Keratinocyte (primary cell): Measurements from ENCODE around the gene TCERG1L. TPM values are rescaled to one million over a fixed set of nuclear protein-coding genes. Genes with fewer than 3 reads are reported as not detected.

Experiments
- DNase-seq: peaks from one replicate; pipeline ENCODE4 v3.0.0-alpha.2; 2011; ENCODE audit warnings: low read depth, missing footprints, low spot score
- FAIRE-seq: peaks from 2 replicates; lab custom pipeline; 2011; peaks lifted over from hg19 to GRCh38; lab: Jason Lieb, UNC
- H2AFZ ChIP-seq: 2 replicates; pipeline ENCODE4 v1.6.0; 2012; ENCODE audit warnings: low read length, control low read depth, inconsistent platforms; ENCODE audit not compliant: control insufficient read depth
- H3K27ac ChIP-seq: 2 replicates; pipeline ENCODE4 v1.5.1; 2011; ENCODE audit warnings: low read length; ENCODE audit not compliant: control insufficient read depth, insufficient read depth
- H3K27me3 ChIP-seq: 3 replicates; pipeline ENCODE4 v1.6.0; 2011; ENCODE audit warnings: low read length; ENCODE audit not compliant: control insufficient read depth, insufficient read depth; ENCODE audit errors: extremely low read depth
- H3K36me3 ChIP-seq, 2 experiments: 2 replicates in 1 of 2; 3 replicates in 1 of 2; pipeline ENCODE4 v1.5.1; 2011; ENCODE audit warnings: low read length in 2 of 2, mild to moderate bottlenecking in 1 of 2; ENCODE audit not compliant: control insufficient read depth in 2 of 2, insufficient read depth in 2 of 2; ENCODE audit errors: extremely low read depth in 1 of 2
- H3K4me1 ChIP-seq: 3 replicates; pipeline ENCODE4 v1.5.1; 2011; ENCODE audit warnings: low read length; ENCODE audit not compliant: control insufficient read depth, insufficient read depth; ENCODE audit errors: extremely low read depth
- H3K4me2 ChIP-seq: 3 replicates; pipeline ENCODE4 v1.6.0; 2011; ENCODE audit warnings: low read depth, low read length; ENCODE audit not compliant: control insufficient read depth, insufficient read depth; ENCODE audit errors: extremely low read depth
- H3K4me3 ChIP-seq, 3 experiments: fragments of 200-600 bp in 1 of 3; sonication (generic) in 1 of 3; 2 replicates in 2 of 3; 3 replicates in 1 of 3; pipeline ENCODE4 v1.5.1; 2011 to 2016; ENCODE audit warnings: low read length in 3 of 3, mild to moderate bottlenecking in 3 of 3, control low read depth in 2 of 3, inconsistent platforms in 1 of 3, low read depth in 1 of 3, mixed read lengths in 1 of 3, mixed run types in 1 of 3, moderate library complexity in 1 of 3; ENCODE audit not compliant: control insufficient read depth in 2 of 3, insufficient read depth in 2 of 3; ENCODE audit errors: extremely low read depth in 1 of 3
- H3K79me2 ChIP-seq: 2 replicates; pipeline ENCODE4 v1.6.0; 2012; ENCODE audit warnings: low read length; ENCODE audit not compliant: control insufficient read depth, insufficient read depth
- H3K9ac ChIP-seq: 3 replicates; pipeline ENCODE4 v1.6.0; 2011; ENCODE audit warnings: low read length; ENCODE audit not compliant: control insufficient read depth, insufficient read depth; ENCODE audit errors: extremely low read depth
- H3K9me1 ChIP-seq: 3 replicates; pipeline ENCODE4 v1.6.0; 2011; ENCODE audit warnings: low read length; ENCODE audit not compliant: control insufficient read depth, insufficient read depth; ENCODE audit errors: extremely low read depth
- H3K9me3 ChIP-seq: 2 replicates; pipeline ENCODE4 v1.5.1; 2012; ENCODE audit warnings: low read depth, low read length; ENCODE audit not compliant: control insufficient read depth
- H4K20me1 ChIP-seq: 3 replicates; pipeline ENCODE4 v1.6.0; 2011; ENCODE audit warnings: low read length; ENCODE audit not compliant: control insufficient read depth, insufficient read depth; ENCODE audit errors: extremely low read depth
- EZH2 ChIP-seq: IDR thresholded peaks from one replicate; pipeline ENCODE4 v1.6.1; 2012; ENCODE audit warnings: inconsistent platforms, mild to moderate bottlenecking, low read length, moderate library complexity
- dilution Hi-C: fragments of 300-500 bp; cut with MboI; formaldehyde crosslinking; loops from one replicate; pipeline ENCODE4 v1.7.0; 2020; ENCODE audit warnings: low sequenced_read_pairs; ENCODE audit not compliant: extremely low pct_ligation_motif_present
- polyA plus RNA-seq, 5 experiments: library from polyadenylated mRNA; depleted of rRNA in 3 of 5; stranded (reverse) in 3 of 5; stranded (forward) in 1 of 5; unstranded in 1 of 5; fragments of >200 nt; gene quantifications; 1 replicate in 1 of 5; 2 replicates in 3 of 5; 3 replicates in 1 of 5; pipeline versions ENCODE4 v1.2.1 to v1.2.3, GENCODE V29; 2011 to 2012; ENCODE audit warnings: missing spikeins in 2 of 5, low read depth in 1 of 5, low replicate concordance in 1 of 5
- TF ChIP-seq, protein P1 (sequence below), 3 experiments: IDR thresholded peaks in 1 of 3; conservative IDR thresholded peaks in 1 of 3; optimal IDR thresholded peaks in 1 of 3; 2 replicates in 2 of 3; 3 replicates in 1 of 3; pipeline versions ENCODE3 to v1.5.1; 2011; ENCODE audit warnings: low read length in 3 of 3, mild to moderate bottlenecking in 3 of 3, moderate library complexity in 2 of 3, control low read depth in 1 of 3, inconsistent platforms in 1 of 3; ENCODE audit not compliant: insufficient read depth in 2 of 3; ENCODE audit errors: extremely low read depth in 1 of 3

Gene TCERG1L
- polyA plus RNA-seq, 1 donor (not counting 4 experiments of a cell fraction or from before 2014, with no cell fraction given), result not detected

- DNase-seq, result no peak
- TF ChIP-seq, protein P1, sequence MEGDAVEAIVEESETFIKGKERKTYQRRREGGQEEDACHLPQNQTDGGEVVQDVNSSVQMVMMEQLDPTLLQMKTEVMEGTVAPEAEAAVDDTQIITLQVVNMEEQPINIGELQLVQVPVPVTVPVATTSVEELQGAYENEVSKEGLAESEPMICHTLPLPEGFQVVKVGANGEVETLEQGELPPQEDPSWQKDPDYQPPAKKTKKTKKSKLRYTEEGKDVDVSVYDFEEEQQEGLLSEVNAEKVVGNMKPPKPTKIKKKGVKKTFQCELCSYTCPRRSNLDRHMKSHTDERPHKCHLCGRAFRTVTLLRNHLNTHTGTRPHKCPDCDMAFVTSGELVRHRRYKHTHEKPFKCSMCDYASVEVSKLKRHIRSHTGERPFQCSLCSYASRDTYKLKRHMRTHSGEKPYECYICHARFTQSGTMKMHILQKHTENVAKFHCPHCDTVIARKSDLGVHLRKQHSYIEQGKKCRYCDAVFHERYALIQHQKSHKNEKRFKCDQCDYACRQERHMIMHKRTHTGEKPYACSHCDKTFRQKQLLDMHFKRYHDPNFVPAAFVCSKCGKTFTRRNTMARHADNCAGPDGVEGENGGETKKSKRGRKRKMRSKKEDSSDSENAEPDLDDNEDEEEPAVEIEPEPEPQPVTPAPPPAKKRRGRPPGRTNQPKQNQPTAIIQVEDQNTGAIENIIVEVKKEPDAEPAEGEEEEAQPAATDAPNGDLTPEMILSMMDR (optimal IDR thresholded peaks at IDR 0.05 in 1 of 3, IDR thresholded peaks at IDR 0.05 in 1 of 3, conservative IDR thresholded peaks at IDR 0.05 in 1 of 3; ENCODE audit: extremely low read depth in 1 of 3, insufficient read depth in 2 of 3, low read length in 3 of 3), result no peak
- no peak for TF ChIP-seq EZH2
- no peak overlapping the region for H3K4me3 ChIP-seq
Measured at GRCh38 chr10:131249238-131249954, 62.1 kb downstream of the TCERG1L start.

GRCh38 chr10:131248376-131249165 lies 63.0 kb downstream of the TCERG1L start:
- dilution Hi-C loops, result no loop called here
- FAIRE-seq (no peak), DNase-seq (no peak)
- Histone ChIP-seq H3K4me2 (no peak overlapping the region), H4K20me1 (no peaks in the 10 kb centered on the region), H3K79me2 (no peaks in the 10 kb centered on the region), H3K27ac (no peak overlapping the region), H3K4me1 (no peaks in the 10 kb centered on the region), H3K4me3 (no peak overlapping the region), H2AFZ (no peak overlapping the region), H3K27me3 (no peaks in the 10 kb centered on the region), H3K9me1 (no peaks in the 10 kb centered on the region), H3K36me3 (no peaks in the 10 kb centered on the region), H3K9ac (no peak overlapping the region), H3K9me3 (peaks cover 14% of the 10 kb centered on the region)
- TF ChIP-seq EZH2, result no peak
- TF ChIP-seq, protein P1 (optimal IDR thresholded peaks at IDR 0.05 in 1 of 3, IDR thresholded peaks at IDR 0.05 in 1 of 3, conservative IDR thresholded peaks at IDR 0.05 in 1 of 3; ENCODE audit: extremely low read depth in 1 of 3, insufficient read depth in 2 of 3, low read length in 3 of 3), result no peak

More at GRCh38 chr10:131249238-131249954, 62.1 kb downstream of the TCERG1L start:
- Histone ChIP-seq H3K27me3 (no peaks in the 10 kb centered on the region), H3K9ac (no peak overlapping the region), H2AFZ (no peak overlapping the region), H3K4me1 (no peaks in the 10 kb centered on the region), H4K20me1 (no peaks in the 10 kb centered on the region), H3K9me1 (no peaks in the 10 kb centered on the region), H3K9me3 (peaks cover 18% of the 10 kb centered on the region), H3K79me2 (no peaks in the 10 kb centered on the region), H3K4me2 (no peak overlapping the region), H3K27ac (no peak overlapping the region), H3K36me3 (no peaks in the 10 kb centered on the region)
- dilution Hi-C loops, result no loop called here
- FAIRE-seq, result no peak
